SIG-M5 (cell line): ENCODE data around the gene CLEC18A.
"Not testable (repeated sequence)": the region's sequence is repeated elsewhere in the genome, so short reads cannot be mapped to it uniquely, and the experiment has no call there.

Experiments
- DNase-seq: peaks from one replicate; lab custom pipeline; 2025; lab: John Stamatoyannopoulos, UW

The CLEC18A gene

DNA sequence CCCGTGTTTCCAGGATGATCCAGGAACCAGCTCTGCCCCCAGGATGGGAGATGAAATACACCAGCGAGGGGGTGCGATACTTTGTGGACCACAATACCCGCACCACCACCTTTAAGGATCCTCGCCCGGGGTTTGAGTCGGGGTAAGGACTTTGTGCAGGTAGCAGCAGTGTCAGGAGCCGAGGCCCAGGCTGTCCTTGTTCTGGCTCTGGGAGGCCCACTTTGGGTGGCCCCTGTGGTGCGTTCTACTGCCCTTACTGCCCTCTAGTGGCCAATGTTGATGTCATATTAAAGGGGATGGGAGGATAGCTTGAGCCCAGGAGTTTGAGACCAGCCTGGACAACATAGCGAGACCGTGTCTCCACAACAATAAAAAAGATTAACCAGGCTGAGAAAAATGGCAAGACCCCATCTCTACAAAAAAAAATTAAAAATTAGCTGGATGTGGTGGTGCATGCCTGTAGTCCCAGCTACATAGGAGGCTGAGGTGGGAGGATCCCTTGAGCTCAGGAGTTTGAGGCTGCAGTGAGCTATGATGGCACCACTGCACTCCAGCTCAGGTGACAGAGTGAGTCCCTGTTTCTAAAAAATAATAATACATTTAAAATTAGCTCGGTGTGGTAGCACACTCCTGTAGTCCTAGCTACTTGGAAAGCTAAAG is 20.9 kb upstream of the CLEC18A start:
- no peak for DNase-seq

GRCh38 chr16:69931631-69932030 is 19.5 kb upstream of the CLEC18A start:
- DNase-seq = no peak

- no peak for DNase-seq
Observed at GRCh38 chr16:69932228-69932627, 18.9 kb upstream of the CLEC18A start.

GRCh38 chr16:69932691-69933392 is 18.3 kb upstream of the CLEC18A start:
- no peak for DNase-seq

- no peak for DNase-seq
Observed at GRCh38 chr16:69934044-69934443, 17.1 kb upstream of the CLEC18A start.

DNA sequence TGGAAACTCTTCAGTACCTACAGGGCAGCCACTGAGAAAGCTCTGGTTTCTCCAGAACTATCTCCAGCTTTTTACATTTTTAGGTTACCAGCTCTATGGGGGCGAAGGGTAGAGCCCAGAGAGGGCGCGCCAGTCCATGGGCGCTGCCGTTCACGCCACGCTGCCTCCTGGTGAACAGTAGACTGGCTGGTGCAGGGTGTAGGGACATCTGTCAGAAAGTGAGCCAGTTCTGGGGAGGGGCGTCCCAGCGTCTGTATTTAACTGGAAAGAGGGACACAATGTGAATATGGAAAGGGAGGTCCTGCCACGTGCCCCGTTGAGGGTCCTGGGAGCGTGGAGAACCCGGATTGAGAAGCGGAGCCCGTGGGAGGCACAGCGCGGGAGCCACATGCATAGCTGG is 16.4 kb upstream of the CLEC18A start:
- DNase-seq = no peak

GRCh38 chr16:69935278-69935711 is 15.8 kb upstream of the CLEC18A start:
- no peak for DNase-seq

GRCh38 chr16:69935740-69936139 is 15.4 kb upstream of the CLEC18A start:
- DNase-seq = no peak

DNA sequence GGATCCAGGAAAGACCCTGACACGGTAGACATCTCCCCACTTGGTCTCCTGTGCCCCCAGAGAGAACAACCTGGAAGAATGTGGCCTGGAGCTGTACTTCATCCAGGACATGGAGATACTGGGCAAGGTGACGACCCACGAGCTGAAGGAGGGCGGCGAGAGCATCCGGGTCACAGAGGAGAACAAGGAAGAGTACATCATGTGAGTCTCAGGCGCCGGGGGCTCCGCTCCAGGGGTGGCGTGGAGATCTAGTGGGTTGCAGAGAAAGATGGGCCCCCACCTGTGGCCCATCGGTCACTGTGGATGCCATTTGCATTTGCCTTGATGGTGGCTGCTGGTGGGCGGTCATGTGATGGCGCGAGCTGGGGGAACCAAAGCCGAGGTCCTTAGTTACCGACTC is 14.9 kb upstream of the CLEC18A start:
- DNase-seq = no peak

DNA sequence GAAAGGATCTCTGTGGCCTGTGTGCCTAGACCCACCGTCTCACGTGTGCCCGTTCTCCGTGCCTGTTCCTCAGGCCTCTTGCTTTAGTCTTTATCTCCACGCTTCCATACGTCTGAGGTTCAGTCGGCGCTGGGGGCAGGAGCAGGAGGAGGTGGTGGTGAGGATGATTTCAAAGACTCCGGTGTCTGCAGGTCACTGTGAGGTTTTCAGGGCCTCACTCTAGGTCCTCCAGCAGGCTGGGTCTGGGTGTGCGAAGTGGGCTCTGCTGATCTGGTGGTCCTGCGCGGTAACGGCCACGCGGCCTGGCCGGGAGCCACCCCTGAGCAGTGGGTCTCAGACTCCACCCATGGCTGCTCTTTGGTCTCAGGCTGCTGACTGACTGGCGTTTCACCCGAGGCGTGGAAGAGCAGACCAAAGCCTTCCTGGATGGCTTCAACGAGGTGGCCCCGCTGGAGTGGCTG is 14.4 kb upstream of the CLEC18A start:
- DNase-seq = no peak

DNA sequence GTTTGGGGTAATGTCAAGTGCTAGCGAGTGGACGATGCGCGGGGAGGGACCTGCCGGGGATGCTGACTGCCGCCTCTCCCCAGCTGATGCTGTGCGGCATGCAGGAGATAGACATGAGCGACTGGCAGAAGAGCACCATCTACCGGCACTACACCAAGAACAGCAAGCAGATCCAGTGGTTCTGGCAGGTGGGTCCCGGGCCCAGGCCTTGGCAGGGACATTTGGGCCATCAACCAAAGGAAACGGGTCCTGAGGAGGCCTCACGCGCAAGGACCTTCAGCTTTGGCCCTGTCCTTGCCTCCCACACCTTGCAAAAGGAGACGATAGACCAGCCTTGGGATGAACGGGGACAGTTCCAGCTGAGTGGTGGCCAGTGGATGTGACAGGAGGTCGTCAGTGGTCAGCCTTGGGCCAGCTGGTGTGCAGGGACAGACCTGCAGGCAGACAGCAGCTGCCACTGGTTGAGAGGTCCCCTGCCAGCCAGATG is 13.6 kb upstream of the CLEC18A start:
- DNase-seq = no peak

DNA sequence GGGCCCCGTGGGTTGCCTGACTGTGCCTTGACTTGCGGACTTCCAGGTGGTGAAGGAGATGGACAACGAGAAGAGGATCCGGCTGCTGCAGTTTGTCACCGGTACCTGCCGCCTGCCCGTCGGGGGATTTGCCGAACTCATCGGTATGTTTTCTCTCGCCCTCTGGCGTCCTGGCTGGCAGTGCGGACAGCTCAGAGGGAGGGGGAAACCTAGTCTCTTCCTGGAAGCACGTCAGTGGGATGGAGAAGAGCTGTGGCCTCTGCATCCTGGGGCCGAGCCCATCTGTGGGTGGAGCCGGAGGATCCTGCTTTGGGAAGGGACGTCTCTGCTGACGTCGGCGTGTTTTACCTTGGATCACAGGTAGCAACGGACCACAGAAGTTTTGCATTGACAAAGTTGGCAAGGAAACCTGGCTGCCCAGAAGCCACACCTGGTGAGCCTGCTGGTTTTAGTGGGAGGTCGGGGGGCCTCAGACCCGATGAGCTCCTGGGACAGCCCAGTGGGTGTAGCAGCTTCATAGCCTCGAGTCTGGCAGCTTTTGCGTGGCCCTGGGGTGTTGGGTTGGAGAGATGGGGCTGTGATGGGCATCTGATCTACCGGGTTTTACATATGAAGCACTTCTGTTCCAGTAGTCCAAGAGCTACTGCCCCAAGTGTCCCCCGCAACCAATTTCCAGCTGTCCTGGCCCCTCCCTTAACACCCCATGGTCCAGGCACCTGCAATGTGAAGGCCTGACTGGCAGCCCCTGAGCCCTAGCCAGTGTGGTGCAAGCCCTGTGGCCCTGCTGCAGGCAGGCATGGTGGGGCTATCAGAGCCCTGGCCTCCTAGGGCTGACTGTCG is 11.9 kb upstream of the CLEC18A start:
- DNase-seq = no peak

DNA sequence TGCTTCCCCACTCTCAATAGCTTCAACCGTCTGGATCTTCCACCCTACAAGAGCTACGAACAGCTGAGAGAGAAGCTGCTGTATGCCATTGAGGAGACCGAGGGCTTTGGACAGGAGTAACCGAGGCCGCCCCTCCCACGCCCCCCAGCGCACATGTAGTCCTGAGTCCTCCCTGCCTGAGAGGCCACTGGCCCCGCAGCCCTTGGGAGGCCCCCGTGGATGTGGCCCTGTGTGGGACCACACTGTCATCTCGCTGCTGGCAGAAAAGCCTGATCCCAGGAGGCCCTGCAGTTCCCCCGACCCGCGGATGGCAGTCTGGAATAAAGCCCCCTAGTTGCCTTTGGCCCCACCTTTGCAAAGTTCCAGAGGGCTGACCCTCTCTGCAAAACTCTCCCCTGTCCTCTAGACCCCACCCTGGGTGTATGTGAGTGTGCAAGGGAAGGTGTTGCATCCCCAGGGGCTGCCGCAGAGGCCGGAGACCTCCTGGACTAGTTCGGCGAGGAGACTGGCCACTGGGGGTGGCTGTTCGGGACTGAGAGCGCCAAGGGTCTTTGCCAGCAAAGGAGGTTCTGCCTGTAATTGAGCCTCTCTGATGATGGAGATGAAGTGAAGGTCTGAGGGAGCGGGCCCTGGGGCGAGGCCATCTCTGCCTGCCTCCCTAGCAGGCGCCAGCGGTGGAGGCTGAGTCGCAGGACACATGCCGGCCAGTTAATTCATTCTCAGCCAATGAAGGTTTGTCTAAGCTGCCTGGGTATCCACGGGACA is 11.1 kb upstream of the CLEC18A start:
- DNase-seq = no peak

DNA sequence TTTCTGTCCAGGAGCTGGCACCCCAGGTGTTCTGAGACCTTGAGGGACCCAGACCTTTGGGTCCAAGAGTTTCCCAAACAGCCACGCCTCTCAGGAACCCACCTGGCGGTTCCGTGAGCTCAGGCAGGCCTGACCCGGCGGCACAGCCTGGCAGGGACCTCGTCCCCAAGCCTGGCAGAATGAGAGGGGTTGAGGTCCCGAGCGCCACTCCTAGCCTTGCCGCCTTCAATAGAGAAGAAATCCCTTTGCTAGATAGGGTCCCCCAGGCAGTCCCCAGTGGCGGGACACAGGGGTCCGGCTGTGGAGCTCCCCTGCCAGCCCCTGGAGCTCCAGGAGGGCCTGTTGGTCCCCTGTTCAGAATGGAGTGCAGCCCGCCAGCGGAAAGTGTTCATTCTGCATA is 10.5 kb upstream of the CLEC18A start:
- no peak for DNase-seq

DNA sequence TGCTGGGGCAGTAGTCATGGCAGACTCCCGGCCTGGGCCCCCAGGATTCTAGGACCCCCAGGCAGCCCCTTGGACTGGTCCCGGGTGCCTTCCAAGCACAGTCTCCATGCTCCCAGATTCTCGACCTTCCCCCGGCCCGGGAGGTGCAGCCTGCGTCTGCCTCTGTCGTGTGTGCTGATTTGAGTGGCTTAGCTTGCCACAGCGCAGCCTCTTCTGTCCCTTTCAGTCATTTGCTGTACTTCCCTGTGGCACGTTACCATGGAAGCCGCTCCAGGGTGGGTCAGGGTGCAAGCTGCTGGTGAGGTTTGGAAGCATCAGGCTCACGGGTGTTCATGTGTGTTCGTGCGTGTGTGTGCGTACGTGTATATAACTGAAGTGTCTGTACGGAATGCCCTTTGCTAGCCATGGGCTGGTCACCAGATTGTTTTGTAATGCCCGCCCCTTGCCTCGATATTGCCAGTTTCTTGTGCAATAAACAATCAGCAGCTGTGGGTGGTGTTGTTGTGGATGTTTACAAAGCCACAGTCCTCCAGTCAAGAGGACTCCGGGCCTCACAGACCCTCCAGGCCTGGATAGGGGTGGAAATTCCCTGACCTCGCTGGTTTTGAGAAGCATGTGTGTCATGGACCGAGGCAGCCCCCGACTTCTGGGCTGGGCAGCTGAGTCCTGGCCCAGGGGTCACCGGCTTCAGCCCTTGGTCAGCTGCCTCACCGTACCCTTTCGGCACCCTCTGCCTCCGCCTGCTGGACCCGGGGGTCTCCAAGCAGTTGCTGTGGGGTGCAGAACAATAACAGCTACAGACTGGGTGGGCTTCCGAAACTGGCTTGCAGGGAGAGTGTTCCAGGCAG is 9.7 kb upstream of the CLEC18A start:
- no peak for DNase-seq

GRCh38 chr16:69942099-69942491 is 9.0 kb upstream of the CLEC18A start:
- no peak for DNase-seq

DNA sequence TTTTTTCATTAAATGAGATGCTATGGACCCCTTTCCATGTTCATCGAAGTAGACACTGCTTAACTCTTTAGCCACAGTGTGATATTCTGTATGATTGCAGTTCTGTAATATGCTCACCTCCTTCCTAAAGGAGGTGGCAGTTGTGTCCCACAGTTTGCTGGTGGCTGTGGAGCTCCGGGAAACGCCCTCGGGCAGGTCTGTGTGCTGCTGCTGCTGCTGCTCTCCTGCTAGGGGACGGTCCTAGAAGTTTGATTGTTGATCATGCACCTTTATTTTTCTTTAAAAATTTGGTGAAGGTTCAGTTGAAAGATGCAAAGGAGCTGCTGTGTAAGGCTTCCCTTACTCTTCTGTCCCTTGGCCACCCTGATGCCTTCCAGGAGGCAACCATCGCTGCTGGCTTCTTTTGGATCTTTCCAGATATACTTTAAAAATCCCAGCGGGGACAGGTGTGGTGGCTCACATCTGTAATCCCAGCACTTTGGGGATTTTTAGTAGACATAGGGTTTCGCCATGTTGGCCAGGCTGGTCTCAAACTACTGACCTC is 8.4 kb upstream of the CLEC18A start:
- no peak for DNase-seq

DNA sequence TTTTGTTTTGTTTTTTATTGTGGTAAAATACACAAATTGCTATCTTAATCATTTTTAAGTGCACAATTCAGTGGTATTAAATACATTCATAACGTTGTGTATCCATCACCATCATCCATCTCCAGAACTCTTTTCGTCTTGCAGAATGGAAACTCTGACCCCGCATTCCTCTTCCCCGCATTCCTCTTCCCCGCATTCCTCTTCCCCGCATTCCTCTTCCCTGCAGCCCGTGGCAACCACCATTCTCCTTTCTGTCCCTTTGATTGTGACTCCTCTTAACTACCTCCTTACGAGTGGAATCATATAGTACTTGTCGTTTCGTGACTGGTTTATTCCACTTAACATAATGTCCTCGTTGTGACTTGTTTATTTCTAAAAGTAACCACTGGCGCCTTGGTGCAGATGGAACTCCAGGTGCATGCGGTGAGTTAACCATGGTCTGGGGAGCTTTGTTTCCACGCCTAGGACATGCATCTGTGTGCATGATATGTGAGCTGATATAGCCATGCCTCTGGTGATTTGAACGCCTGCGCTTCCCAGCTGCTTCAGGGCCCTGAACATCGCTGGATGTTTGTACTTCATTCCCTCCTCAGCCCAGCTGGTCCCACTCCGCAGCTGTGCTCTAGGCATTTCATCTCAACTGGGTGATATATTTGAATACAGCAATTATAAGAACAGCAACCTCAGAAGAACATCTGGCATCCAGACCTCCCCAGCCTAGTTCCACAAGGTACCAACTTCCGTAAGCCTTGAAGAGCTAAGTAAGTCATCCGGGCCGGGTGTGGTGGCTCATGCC is 7.7 kb upstream of the CLEC18A start:
- not testable (repeated sequence) for DNase-seq

DNA sequence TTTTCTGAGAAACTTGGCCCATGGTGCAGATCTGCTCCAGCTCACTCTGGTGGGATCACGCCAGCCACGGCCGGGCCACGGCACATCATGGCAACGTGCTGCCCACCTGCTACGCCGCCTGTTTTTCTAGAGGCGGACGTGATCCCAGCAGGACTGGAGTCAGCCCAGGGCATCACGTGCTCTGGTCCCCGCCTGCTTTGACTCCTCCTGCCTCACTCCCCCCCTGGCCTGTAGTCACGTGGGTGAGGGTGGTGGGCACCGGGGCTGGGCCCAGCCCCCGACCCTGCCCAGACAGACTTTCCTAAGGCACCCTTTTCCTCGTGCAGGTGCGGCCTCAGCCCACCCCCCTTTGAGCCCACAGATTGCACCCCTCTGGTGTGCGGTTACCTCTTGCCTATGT is 723 bp upstream of the CLEC18A start:
- DNase-seq = not testable (repeated sequence)

GRCh38 chr16:69951672-69952031 is 518 bp downstream of the CLEC18A start:
- not testable (repeated sequence) for DNase-seq
